HG02884 (cell line): ENCODE results near the gene DEAF1.
"Not testable (repeated sequence)": the region's sequence is repeated elsewhere in the genome, so short reads cannot be mapped to it uniquely, and the experiment has no call there.

ENCODE experiments used
- ATAC-seq: cut with Tn5 transposase; IDR thresholded peaks from one replicate; pipeline ENCODE4 v1.9.1; 2021; ENCODE audit warnings: mild to moderate bottlenecking, moderate library complexity; ENCODE audit not compliant: unreplicated experiment

DEAF1 gene

GRCh38 chr11:702462-703461 is 7.7 kb upstream of the DEAF1 start:
- ATAC-seq: no peak

- no peak for ATAC-seq
Observed at GRCh38 chr11:701741-702461, 6.9 kb upstream of the DEAF1 start.

GRCh38 chr11:699753-700152 is 4.7 kb upstream of the DEAF1 start:
- ATAC-seq: no peak

- no peak for ATAC-seq
Observed at GRCh38 chr11:699116-699508, 4.1 kb upstream of the DEAF1 start.

DNA sequence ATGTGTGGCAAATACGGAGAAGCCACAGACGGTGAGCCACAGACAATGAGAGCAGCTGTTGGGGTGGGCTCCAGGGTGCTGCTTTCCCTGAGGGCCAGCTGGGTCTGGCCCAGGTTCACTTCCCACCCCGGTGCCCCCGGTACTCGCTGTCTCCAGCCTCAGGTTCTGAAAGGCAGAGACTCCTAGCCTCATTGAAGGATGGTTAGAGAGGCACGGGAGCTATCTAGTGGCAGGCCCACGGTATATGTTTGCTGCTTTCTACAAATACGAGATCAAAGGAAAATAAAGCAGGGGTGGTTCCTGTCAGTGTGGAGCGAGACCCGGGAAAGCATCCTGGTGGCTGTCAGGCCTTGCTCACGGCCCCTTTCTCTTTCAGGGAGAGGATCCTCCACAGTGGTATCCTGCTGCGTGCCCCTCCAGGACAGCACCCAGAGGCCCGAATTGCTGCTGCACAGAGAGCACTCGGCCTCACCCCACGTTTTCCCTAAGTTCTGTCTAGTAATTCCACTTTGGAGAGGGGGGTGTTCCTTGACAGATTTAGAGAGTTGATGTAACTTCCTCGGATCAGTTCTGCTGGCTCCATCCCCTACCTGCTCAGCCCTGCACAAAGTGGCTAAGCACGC is 3.6 kb upstream of the DEAF1 start:
- ATAC-seq: no peak

- ATAC-seq: no peak
Observed at GRCh38 chr11:697811-698311, 2.8 kb upstream of the DEAF1 start.

- no peak for ATAC-seq
Observed at GRCh38 chr11:696955-697491, 2.0 kb upstream of the DEAF1 start.

- ATAC-seq: peak; percentile 59
Observed at GRCh38 chr11:695538-696248, 671 bp upstream of the DEAF1 start, which contains the start of gene TMEM80. Gene TMEM80, plus strand, starts transcription at chr11:695816. Its CDS starts 12 bp downstream, at chr11:695828.

- no peak for ATAC-seq
Observed at GRCh38 chr11:695288-695537, 191 bp upstream of the DEAF1 start.

DNA sequence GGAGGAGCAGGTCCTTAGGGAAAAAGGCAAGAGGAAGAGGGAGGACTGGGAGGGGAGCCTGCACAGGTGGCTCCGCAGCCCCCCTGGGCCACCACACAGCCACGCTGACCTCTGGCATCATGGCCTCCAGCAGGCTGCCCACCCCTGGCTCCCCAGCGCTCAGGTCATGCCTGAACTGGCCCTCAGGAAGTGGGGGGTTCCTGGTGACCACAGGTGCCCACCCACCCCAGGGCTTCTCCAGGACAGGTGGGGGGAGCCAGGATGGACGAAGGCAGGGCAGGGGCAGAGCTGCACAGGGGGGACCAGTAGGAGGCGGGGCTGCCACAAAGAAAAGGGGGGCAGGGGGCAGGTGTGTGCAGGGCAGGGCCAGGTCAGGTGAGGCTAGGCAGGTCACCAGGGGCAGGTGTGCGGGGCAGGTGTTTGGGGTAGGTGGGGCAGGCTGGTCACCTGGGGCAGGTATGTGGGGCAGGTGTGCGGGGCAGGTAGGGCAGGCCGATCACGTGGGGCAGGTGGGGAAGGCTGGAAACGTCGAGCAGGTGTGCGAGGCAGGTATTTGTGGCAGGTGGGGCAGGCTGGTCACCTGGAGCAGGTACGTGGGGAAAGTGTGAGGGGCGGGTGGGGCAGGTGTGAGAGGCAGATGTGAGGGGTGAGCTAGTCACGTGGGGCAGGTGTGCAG is 997 bp downstream of the DEAF1 start:
- ATAC-seq: no peak

DNA sequence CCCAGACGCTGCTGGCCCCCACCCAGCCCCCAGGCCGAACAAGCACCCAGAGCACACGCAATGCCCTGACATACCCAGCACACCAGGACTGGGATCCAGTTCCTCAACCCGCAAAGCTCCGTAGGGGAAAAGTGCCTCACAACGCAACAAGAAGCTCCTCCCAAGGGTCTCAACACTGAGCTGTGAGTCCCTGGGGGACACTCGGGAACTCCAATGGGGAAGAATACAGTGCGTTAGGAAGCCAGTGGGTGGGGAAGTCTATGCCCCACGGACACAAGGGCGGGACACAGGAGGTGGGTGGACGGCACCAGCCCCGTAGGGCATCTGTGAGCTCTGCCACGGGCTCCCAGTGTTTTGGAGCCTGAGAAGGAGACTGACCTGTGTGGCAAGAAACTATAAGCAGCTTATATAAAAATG is 1.6 kb downstream of the DEAF1 start:
- ATAC-seq: no peak

DNA sequence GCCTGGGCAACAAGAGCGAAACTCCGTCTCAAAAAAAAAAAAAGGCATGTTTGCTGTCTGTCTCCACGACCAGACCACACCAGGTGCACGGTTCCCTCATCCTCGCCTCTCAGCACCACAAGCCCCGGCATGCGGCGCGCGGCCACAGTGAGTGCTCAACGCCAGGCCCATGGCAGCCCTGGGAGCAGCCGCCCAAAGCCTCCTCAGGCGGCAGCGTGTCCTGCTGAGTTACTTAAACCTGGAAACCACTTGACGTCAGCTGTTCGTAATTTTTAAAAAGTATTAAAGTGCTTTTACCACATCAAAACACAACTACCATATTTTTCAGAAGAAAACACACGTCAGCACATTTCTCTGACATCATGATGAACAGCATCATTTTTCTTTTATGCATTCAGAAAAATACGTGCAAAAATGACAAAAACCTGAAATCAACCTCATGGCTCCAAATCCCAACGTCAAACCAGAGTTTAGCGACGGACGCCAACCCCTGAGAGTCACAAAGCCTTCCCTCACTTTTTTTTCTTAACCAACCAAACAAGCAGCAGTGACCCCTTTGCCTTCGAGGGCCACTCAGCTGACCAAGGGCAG is 2.1 kb downstream of the DEAF1 start:
- no peak for ATAC-seq

DNA sequence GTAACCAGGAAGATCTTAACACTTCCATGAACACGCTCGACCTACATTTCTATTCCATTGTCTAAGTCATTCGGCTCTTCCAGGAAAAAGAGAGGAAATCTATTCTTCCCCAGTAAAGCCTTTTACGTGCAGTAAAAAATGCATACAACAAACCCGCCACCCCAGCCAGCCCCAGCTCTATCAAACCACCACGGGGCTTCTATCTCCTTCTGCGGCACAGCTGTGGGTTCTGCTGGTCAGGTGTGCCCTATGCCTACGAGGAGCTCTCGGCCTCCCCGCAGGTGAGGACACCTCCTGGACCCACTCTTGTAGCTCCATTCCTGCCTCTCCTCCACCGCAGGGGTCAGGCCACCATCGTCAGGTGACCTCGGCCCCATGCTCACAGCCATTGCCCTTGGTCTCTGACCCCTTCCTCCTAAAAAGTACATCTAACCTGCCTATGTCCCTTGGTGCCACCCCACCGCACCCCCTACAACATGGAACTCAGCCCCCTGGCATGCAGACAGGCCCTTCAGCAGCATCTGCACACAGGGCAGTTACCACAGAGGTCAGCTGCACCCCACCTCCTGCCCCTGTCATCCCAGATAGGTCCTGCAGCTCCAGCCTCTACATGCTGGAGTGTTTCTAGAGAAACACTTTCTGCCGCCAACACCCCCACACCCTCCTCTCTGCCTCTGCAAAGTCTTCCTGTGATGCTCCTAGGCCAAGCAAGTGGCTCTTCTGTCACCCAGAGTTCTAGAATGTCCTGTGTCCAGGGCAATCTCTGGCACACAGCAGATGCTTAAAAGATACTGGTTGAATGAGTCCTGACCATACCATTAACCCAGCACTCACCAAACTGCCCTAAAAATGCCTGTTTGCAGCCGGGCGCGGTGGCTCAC is 3.1 kb downstream of the DEAF1 start:
- ATAC-seq: no peak

DNA sequence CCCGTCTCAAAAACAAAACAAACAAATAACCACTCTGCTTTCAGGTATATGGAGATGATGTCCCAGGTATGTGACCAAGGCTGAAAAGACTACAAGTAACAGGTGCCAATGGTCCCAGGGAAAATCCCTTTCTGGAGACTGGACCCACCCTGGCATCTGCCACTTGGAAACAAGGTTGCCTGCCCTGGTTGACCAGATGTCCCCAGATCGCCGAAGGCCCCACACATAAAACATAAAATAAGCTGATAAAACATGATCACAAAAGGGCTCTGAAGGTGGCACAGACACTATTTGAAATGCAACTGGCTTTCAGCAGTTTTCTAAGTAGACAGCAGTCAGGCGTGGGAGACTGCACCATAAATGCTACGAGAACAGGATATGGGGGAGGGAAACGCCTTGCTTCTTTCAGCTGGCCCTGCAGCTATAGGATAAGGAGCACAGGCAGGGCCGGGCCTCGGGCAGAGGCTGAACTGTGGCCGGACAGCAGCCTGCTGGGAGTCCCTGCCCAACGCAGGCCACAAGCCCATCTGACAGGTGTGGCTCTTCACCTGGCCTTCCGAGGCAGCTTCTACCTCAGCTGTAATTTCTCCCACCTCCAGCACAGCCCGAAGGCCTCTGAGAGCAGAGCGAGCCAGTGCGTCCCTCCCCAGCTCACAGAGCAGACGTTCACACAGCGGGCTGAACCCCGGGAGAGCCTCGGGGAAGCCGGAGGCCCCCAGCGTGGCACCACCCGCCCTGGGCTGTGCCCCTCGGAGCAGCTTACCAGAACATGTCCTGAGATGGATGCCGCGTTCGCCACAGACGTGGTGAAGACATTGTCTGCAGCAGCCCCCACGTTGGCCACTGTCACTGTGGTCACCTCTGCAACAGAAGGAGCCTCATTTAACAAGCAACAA is 4.0 kb downstream of the DEAF1 start:
- no peak for ATAC-seq

DNA sequence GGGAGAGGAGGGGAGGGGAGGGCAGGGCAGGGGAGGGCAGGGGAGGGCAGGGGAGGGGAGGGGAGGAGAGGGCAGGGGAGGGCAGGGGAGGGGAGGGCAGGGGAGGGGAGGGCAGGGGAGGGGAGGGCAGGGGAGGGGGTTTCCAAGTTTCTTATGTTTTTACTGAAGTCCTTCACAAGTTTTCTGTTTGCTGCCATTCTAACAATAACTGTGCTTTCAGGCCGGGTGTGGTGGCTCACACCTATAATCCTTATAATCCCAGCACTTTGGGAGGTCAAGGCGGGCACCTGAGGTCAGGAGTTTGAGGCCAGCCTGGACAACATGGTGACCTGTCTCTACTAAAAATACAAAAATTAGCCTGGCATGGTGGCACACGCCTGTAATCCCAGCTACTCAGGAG is 4.8 kb downstream of the DEAF1 start:
- not testable (repeated sequence) for ATAC-seq

- ATAC-seq: no peak
Observed at GRCh38 chr11:689625-690024, 5.4 kb downstream of the DEAF1 start.

- ATAC-seq: no peak
Observed at GRCh38 chr11:688681-689080, 6.3 kb downstream of the DEAF1 start.

- ATAC-seq: no peak
Observed at GRCh38 chr11:687751-688150, 7.3 kb downstream of the DEAF1 start.
